Endothelial cell of umbilical vein (primary cell): ENCODE measurements around the gene TRPC6. TPM values are rescaled to one million over a fixed set of nuclear protein-coding genes. Genes with fewer than 3 reads are reported as not detected.

ENCODE experiments used
- BruUV-seq: library from RNA; stranded (reverse); fragments of 400-500 nt; replicated peaks from 2 replicates; lab custom pipeline; 2021; lab: Mats Ljungman, UMichigan
- CTCF ChIA-PET: fragments of 300-600, 350-600 bp; sonication (Branson Sonifier 250); formaldehyde crosslinking; loops from one replicate; lab custom pipeline; 2021; ENCODE audit warnings: antibody characterized with exemption, inconsistent platforms; lab: Charles Lee
- POLR2A ChIA-PET: fragments of 300-600, 350-600 bp; sonication (Branson Sonifier 250); formaldehyde crosslinking; loops from one replicate; lab custom pipeline; 2021; ENCODE audit warnings: antibody characterized with exemption, inconsistent platforms; lab: Charles Lee
- DNase-seq: peaks from one replicate; pipeline ENCODE4 v3.0.0-alpha.2; 2011; ENCODE audit warnings: low read depth, low spot score
- FAIRE-seq: peaks from 2 replicates; lab custom pipeline; 2011; peaks lifted over from hg19 to GRCh38; lab: Jason Lieb, UNC
- H2AFZ ChIP-seq: 2 replicates; pipeline ENCODE4 v1.6.0; 2012; ENCODE audit warnings: low read depth, low read length, control low read depth, inconsistent platforms
- H3K27ac ChIP-seq: 2 replicates; pipeline ENCODE4 v1.5.1; 2011; ENCODE audit warnings: low read depth, mild to moderate bottlenecking, control low read depth, low read length, moderate library complexity; ENCODE audit not compliant: insufficient read depth
- H3K27me3 ChIP-seq, 2 experiments: 2 replicates each; pipeline versions ENCODE4 v1.6.0 to v1.6.1; 2011; ENCODE audit warnings: low read length in 2 of 2, mixed read lengths in 1 of 2; ENCODE audit not compliant: control insufficient read depth in 2 of 2, insufficient read depth in 2 of 2
- H3K36me3 ChIP-seq, 2 experiments: 2 replicates in 1 of 2; 3 replicates in 1 of 2; pipeline ENCODE4 v1.5.1; 2011; ENCODE audit warnings: low read length in 2 of 2, mild to moderate bottlenecking in 1 of 2, moderate library complexity in 1 of 2; ENCODE audit not compliant: control insufficient read depth in 2 of 2, insufficient read depth in 2 of 2; ENCODE audit errors: extremely low read depth in 1 of 2
- H3K4me1 ChIP-seq: 3 replicates; pipeline ENCODE4 v1.5.1; 2011; ENCODE audit warnings: mild to moderate bottlenecking, low read length; ENCODE audit not compliant: control insufficient read depth, insufficient read depth; ENCODE audit errors: extremely low read depth
- H3K4me2 ChIP-seq: 2 replicates; pipeline ENCODE4 v1.6.1; 2011; ENCODE audit warnings: low read length, control low read depth, mixed read lengths; ENCODE audit not compliant: insufficient read depth
- H3K4me3 ChIP-seq, 3 experiments: fragments of 200-600 bp in 1 of 3; sonication (generic), shearing (Covaris generic) in 1 of 3; replicated peaks in 1 of 3; 2 replicates each; pipeline ENCODE4 v1.5.1; 2011 to 2016; ENCODE audit warnings: control low read depth in 3 of 3, low read length in 3 of 3, mild to moderate bottlenecking in 2 of 3, inconsistent platforms in 1 of 3, low read depth in 1 of 3, moderate library complexity in 1 of 3; ENCODE audit not compliant: insufficient read depth in 1 of 3
- H3K79me2 ChIP-seq: 2 replicates; pipeline ENCODE4 v1.6.0; 2012; ENCODE audit warnings: low read length, inconsistent platforms; ENCODE audit not compliant: control insufficient read depth, insufficient read depth
- H3K9ac ChIP-seq: replicated peaks from 2 replicates; pipeline ENCODE3; 2011; ENCODE audit warnings: low read length, control low read depth; ENCODE audit not compliant: insufficient read depth; ENCODE audit errors: extremely low read depth
- H3K9me1 ChIP-seq: replicated peaks from 3 replicates; pipeline ENCODE4 v1.6.0; 2011; ENCODE audit warnings: mild to moderate bottlenecking, low read length; ENCODE audit not compliant: control insufficient read depth, insufficient read depth; ENCODE audit errors: extremely low read depth
- H3K9me3 ChIP-seq: replicated peaks from 2 replicates; pipeline ENCODE4 v1.5.1; 2012; ENCODE audit warnings: low read length, inconsistent platforms; ENCODE audit not compliant: control insufficient read depth, insufficient read depth
- H4K20me1 ChIP-seq: replicated peaks from 2 replicates; pipeline ENCODE3; 2011; ENCODE audit warnings: mild to moderate bottlenecking, low read length; ENCODE audit not compliant: control insufficient read depth, insufficient read depth; ENCODE audit errors: extremely low read depth
- CTCF ChIP-seq, 2 donors: IDR thresholded peaks; 1 replicate in 1 of 2; 2 replicates in 1 of 2; pipeline ENCODE4 v1.5.1; 2011; ENCODE audit warnings: low read length in 2 of 2, mild to moderate bottlenecking in 2 of 2, moderate library complexity in 2 of 2, control low read depth in 1 of 2, inconsistent platforms in 1 of 2, low read depth in 1 of 2; ENCODE audit not compliant: insufficient read depth in 1 of 2; ENCODE audit errors: extremely low read depth in 1 of 2
- EZH2 ChIP-seq: IDR thresholded peaks from 2 replicates; pipeline ENCODE4 v1.6.1; 2012; ENCODE audit warnings: borderline replicate concordance, low read depth, mild to moderate bottlenecking, moderate library complexity, low read length, inconsistent platforms; ENCODE audit not compliant: severe bottlenecking
- FOS ChIP-seq: IDR thresholded peaks from 2 replicates; pipeline ENCODE4 v1.6.1; 2011; ENCODE audit warnings: mild to moderate bottlenecking, low read length, moderate library complexity, borderline replicate concordance; ENCODE audit not compliant: insufficient read depth
- GATA2 ChIP-seq: IDR thresholded peaks from 2 replicates; pipeline ENCODE4 v1.7.0; 2011; ENCODE audit warnings: low read depth, mild to moderate bottlenecking, moderate library complexity, mixed read lengths, low read length; ENCODE audit not compliant: insufficient read length, insufficient read depth
- JUN ChIP-seq: IDR thresholded peaks from 2 replicates; pipeline ENCODE4 v1.6.1; 2011; ENCODE audit warnings: borderline replicate concordance, low read depth; ENCODE audit not compliant: insufficient read length, insufficient read depth
- MAX ChIP-seq: IDR thresholded peaks from 2 replicates; pipeline ENCODE4 v1.6.1; 2011; ENCODE audit not compliant: insufficient read depth, insufficient read length
- MYC ChIP-seq: IDR thresholded peaks from one replicate; pipeline ENCODE4 v1.6.1; 2011; ENCODE audit warnings: mild to moderate bottlenecking, low read depth, low read length
- POLR2A ChIP-seq: IDR thresholded peaks from 2 replicates; pipeline ENCODE4 v1.6.1; 2012; ENCODE audit warnings: low read depth, mild to moderate bottlenecking, control low read depth, low read length
- POLR2AphosphoS5 ChIP-seq: IDR thresholded peaks from 2 replicates; pipeline ENCODE4 v1.6.1; 2012; ENCODE audit warnings: low read depth, mild to moderate bottlenecking, control low read depth, low read length, moderate library complexity; ENCODE audit not compliant: insufficient read depth
- dilution Hi-C: fragments of 300-500 bp; cut with MboI; formaldehyde crosslinking; loops from one replicate; pipeline ENCODE4 v1.15.0; 2019; ENCODE audit warnings: low sequenced_read_pairs; ENCODE audit not compliant: extremely low pct_ligation_motif_present
- intact Hi-C: fragments of 100-400 bp; cut with micrococcal nuclease; formaldehyde crosslinking; loops from one replicate; pipeline ENCODE4 v1.10.0; 2022
- polyA plus RNA-seq, 4 experiments: library from polyadenylated mRNA; depleted of rRNA in 3 of 4; stranded (reverse) in 3 of 4; unstranded in 1 of 4; fragments of >200 nt; gene quantifications; 2 replicates each; pipeline versions ENCODE4 v1.2.1 to v1.2.3, GENCODE V29; 2011 to 2012; ENCODE audit warnings: missing spikeins in 1 of 4
- total RNA-seq: library from RNA; stranded (reverse); gene quantifications from 2 replicates; pipeline ENCODE4 v1.2.3, GENCODE V29; 2021

The TRPC6 gene
- total and polyA plus RNA-seq, 2 donors (not counting 3 experiments of a cell fraction or from before 2014, with no cell fraction given) = not detected

GRCh38 chr11:101444851-101445250, 139.0 kb downstream of the TRPC6 start:
- H3K79me2 ChIP-seq = no peaks in the 10 kb centered on the region
- no peak overlapping the region for H2AFZ ChIP-seq
- TF ChIP-seq EZH2 (no peak), GATA2 (no peak), JUN (no peak), CTCF (IDR thresholded peaks at IDR 0.05; ENCODE audit: extremely low read depth in 1 of 2, insufficient read depth in 1 of 2, low read depth in 1 of 2, low read length in 2 of 2) (no peak), POLR2A (no peak), MAX (no peak), MYC (no peak), FOS (no peak), POLR2AphosphoS5 (no peak)
- no peaks in the 10 kb centered on the region for H4K20me1 ChIP-seq
- DNase-seq (no peak), FAIRE-seq (no peak)
- H3K27me3 ChIP-seq = no peaks in the 10 kb centered on the region
- H3K9ac ChIP-seq = no peak overlapping the region
- H3K9me1 ChIP-seq = no peaks in the 10 kb centered on the region
- BruUV-seq = no TSS peak
- H3K4me2 ChIP-seq = no peak overlapping the region
- intact Hi-C loops = no loop called here
- POLR2A ChIA-PET = no interaction called here
- H3K27ac ChIP-seq = no peak overlapping the region
- H3K36me3 ChIP-seq = no peaks in the 10 kb centered on the region
- H3K9me3 ChIP-seq = no peaks in the 10 kb centered on the region
- H3K4me3 ChIP-seq = no peak overlapping the region
- dilution Hi-C loops = no loop called here
- CTCF ChIA-PET = no interaction called here
- H3K4me1 ChIP-seq = no peaks in the 10 kb centered on the region
